KMS-11 (cell line): ENCODE measurements around the gene FAS.

ENCODE experiments used
- H2AFZ ChIP-seq: fragments of 200-600 bp; sonication (generic); 2 replicates; pipeline ENCODE4 v1.6.1; 2016; ENCODE audit warnings: antibody characterized with exemption, mixed run types, low read depth
- H3K27ac ChIP-seq: fragments of 200-600 bp; sonication (generic); 2 replicates; pipeline ENCODE4 v1.6.1; 2016; ENCODE audit warnings: mild to moderate bottlenecking, mixed run types
- H3K27me3 ChIP-seq: fragments of 200-600 bp; sonication (generic); 2 replicates; pipeline ENCODE4 v1.6.1; 2017; ENCODE audit warnings: mild to moderate bottlenecking, low read depth, mixed run types, moderate library complexity; ENCODE audit not compliant: insufficient read depth
- H3K36me3 ChIP-seq: fragments of 200-600 bp; sonication (generic); 2 replicates; pipeline ENCODE4 v1.6.1; 2017; ENCODE audit warnings: mild to moderate bottlenecking, mixed run types; ENCODE audit not compliant: insufficient read depth
- H3K4me1 ChIP-seq: fragments of 200-600 bp; sonication (generic); 2 replicates; pipeline ENCODE4 v1.6.1; 2016; ENCODE audit warnings: mild to moderate bottlenecking, low read depth, mixed run types; ENCODE audit not compliant: poor library complexity, severe bottlenecking
- H3K4me2 ChIP-seq: fragments of 200-600 bp; sonication (generic); 2 replicates; pipeline ENCODE4 v1.7.0; 2016; ENCODE audit warnings: mild to moderate bottlenecking, mixed run types
- H3K4me3 ChIP-seq: fragments of 200-600 bp; sonication (generic); IDR thresholded peaks from 2 replicates; pipeline ENCODE4 v1.6.1; 2017; ENCODE audit warnings: low read depth, low read length, mixed read lengths; ENCODE audit not compliant: insufficient read depth
- H3K79me2 ChIP-seq: fragments of 200-600 bp; sonication (generic); 2 replicates; pipeline ENCODE4 v1.6.1; 2016; ENCODE audit warnings: low read depth, mixed run types; ENCODE audit not compliant: insufficient read depth
- H3K9ac ChIP-seq: fragments of 200-600 bp; sonication (generic); 2 replicates; pipeline ENCODE4 v1.6.1; 2016; ENCODE audit warnings: mild to moderate bottlenecking, mixed run types
- H4K20me1 ChIP-seq: fragments of 200-600 bp; sonication (generic); 2 replicates; pipeline ENCODE4 v1.6.1; 2016; ENCODE audit warnings: mild to moderate bottlenecking, mixed run types; ENCODE audit not compliant: insufficient read depth
- CTCF ChIP-seq: fragments of 200-600 bp; sonication (generic); conservative IDR thresholded peaks from 2 replicates; pipeline ENCODE4 v1.6.1; 2017; ENCODE audit warnings: low read depth, mild to moderate bottlenecking, antibody characterized with exemption, low read length, moderate library complexity, mixed read lengths

Gene FAS

GRCh38 chr10:88980247-88980646, 10.4 kb upstream of the FAS start:
- H3K4me2 ChIP-seq: no peak overlapping the region
- no peak for TF ChIP-seq CTCF
- H3K27ac ChIP-seq: no peak overlapping the region

GRCh38 chr10:88980800-88981199, 9.8 kb upstream of the FAS start:
- H4K20me1 ChIP-seq: no peaks in the 10 kb centered on the region
- no peak overlapping the region for H3K4me3 ChIP-seq
- H3K9ac ChIP-seq: no peak overlapping the region
- peaks cover 15% of the 10 kb centered on the region for H3K4me1 ChIP-seq
- no peaks in the 10 kb centered on the region for H3K27me3 ChIP-seq
- no peak overlapping the region for H3K27ac ChIP-seq
- H3K4me2 ChIP-seq: no peak overlapping the region
- no peak overlapping the region for H2AFZ ChIP-seq
- no peak for TF ChIP-seq CTCF
- no peaks in the 10 kb centered on the region for H3K36me3 ChIP-seq
- no peaks in the 10 kb centered on the region for H3K79me2 ChIP-seq

More at GRCh38 chr10:88980247-88980646, 10.4 kb upstream of the FAS start:
- no peaks in the 10 kb centered on the region for H3K27me3 ChIP-seq
- H3K4me3 ChIP-seq: no peak overlapping the region
- no peaks in the 10 kb centered on the region for H3K79me2 ChIP-seq
- H3K36me3 ChIP-seq: no peaks in the 10 kb centered on the region
- no peak overlapping the region for H3K9ac ChIP-seq
- H4K20me1 ChIP-seq: no peaks in the 10 kb centered on the region
- peaks cover 18% of the 10 kb centered on the region for H3K4me1 ChIP-seq
- H2AFZ ChIP-seq: no peak overlapping the region

- no peaks in the 10 kb centered on the region for H3K79me2 ChIP-seq
- no peaks in the 10 kb centered on the region for H4K20me1 ChIP-seq
- no peaks in the 10 kb centered on the region for H3K27me3 ChIP-seq
- H3K36me3 ChIP-seq: no peaks in the 10 kb centered on the region
- H3K4me3 ChIP-seq: no peak overlapping the region
- peaks cover 20% of the 10 kb centered on the region for H3K4me1 ChIP-seq
- H2AFZ ChIP-seq: no peak overlapping the region
- no peak overlapping the region for H3K4me2 ChIP-seq
- H3K27ac ChIP-seq: no peak overlapping the region
- no peak for TF ChIP-seq CTCF
- no peak overlapping the region for H3K9ac ChIP-seq
Measured at GRCh38 chr10:88981435-88981834, 9.2 kb upstream of the FAS start.

- H3K4me2 ChIP-seq: no peak overlapping the region
- H2AFZ ChIP-seq: no peak overlapping the region
- no peak overlapping the region for H3K9ac ChIP-seq
- H3K27ac ChIP-seq: no peak overlapping the region
- H3K4me3 ChIP-seq: no peak overlapping the region
- H3K27me3 ChIP-seq: no peaks in the 10 kb centered on the region
- H3K79me2 ChIP-seq: no peaks in the 10 kb centered on the region
- no peak for TF ChIP-seq CTCF
- no peaks in the 10 kb centered on the region for H3K36me3 ChIP-seq
- H4K20me1 ChIP-seq: no peaks in the 10 kb centered on the region
- H3K4me1 ChIP-seq: peaks cover 29% of the 10 kb centered on the region
Measured at GRCh38 chr10:88982366-88982765, 8.2 kb upstream of the FAS start.
